Hematopoietic multipotent progenitor cell treated with erythropoietin and hydrocortisone succinate and interleukin-3 and kit ligand, for 17 days (in vitro differentiated cells): ENCODE measurements around the gene ARL10.

ENCODE experiments used
- DNase-seq: peaks from one replicate; pipeline ENCODE4 v3.0.0-alpha.2; 2015; ENCODE audit warnings: low spot score

ARL10 gene

GRCh38 chr5:176365351-176366231 lies at the start of gene ARL10:
Gene ARL10, plus strand, starts transcription at chr5:176365487. Its CDS starts 77 bp downstream, at chr5:176365564.
- DNase-seq = no peak

- no peak for DNase-seq
Measured at GRCh38 chr5:176317534-176318374, 47.5 kb upstream of the ARL10 start.

GRCh38 chr5:176319827-176320554 lies 45.3 kb upstream of the ARL10 start:
- DNase-seq = no peak

GRCh38 chr5:176320577-176320976 lies 44.7 kb upstream of the ARL10 start:
- DNase-seq = no peak

- DNase-seq = no peak
Measured at GRCh38 chr5:176334031-176334770, 31.1 kb upstream of the ARL10 start.

- no peak for DNase-seq
Measured at GRCh38 chr5:176337913-176338312, 27.4 kb upstream of the ARL10 start.

- DNase-seq = no peak
Measured at GRCh38 chr5:176339304-176339703, 26.0 kb upstream of the ARL10 start.

- peak; percentile 21 for DNase-seq
Measured at GRCh38 chr5:176341325-176342157, 23.7 kb upstream of the ARL10 start.

GRCh38 chr5:176342158-176342483 lies 23.2 kb upstream of the ARL10 start:
- no peak for DNase-seq

DNA sequence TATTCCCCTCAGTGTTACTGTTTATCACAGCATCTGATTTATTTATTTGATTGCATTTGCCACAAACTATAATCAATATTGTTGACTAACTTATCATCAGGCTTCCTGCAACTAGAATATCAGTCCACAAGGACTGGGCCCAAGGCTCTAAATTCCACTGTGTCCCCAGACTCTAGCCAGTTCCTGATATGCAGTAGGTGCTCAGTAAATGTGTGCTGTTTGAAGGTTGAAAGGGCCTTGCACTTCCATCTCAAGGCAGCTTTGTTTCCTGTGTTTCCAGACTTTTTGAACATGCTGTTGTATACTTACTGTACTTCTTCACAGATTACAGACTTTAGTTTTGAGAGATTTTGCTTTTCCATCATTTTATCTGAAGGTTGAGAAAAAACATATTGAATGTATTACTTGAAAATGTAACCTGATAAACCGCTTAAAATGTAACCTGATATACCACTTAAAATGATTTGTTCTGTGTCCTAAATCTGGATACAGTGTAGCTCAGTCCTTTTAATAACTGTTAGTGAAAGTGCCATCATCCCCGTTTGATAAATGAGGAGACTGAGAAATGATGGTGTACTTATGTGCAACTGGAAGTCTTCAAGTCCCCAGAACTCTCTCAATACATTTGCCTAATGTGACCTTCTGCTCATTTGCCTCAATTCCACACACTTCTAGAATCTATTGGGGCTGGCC lies 22.4 kb upstream of the ARL10 start:
- DNase-seq = no peak

DNA sequence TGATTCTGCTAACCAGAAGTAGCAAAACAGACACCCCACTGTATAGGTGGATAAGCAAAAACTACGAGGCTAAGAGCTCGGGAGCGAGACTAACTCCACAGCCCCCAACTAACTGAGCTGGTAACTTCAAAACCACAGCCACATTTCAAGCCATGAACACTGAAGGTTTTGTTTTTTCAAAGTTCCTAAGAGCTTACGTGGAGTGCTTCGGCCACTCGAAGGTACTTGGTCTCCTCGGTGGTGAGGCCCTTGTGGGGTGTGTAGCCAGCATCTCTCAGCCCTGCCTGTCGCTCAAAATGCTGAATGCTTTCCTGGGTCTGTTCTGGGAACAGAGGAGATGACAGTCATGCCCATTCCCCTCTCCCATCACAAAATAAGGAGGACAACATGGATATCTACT lies 14.9 kb upstream of the ARL10 start:
- DNase-seq = no peak

GRCh38 chr5:176352116-176352878 lies 13.0 kb upstream of the ARL10 start:
- no peak for DNase-seq

GRCh38 chr5:176353533-176353932 lies 11.8 kb upstream of the ARL10 start:
- DNase-seq = no peak

DNA sequence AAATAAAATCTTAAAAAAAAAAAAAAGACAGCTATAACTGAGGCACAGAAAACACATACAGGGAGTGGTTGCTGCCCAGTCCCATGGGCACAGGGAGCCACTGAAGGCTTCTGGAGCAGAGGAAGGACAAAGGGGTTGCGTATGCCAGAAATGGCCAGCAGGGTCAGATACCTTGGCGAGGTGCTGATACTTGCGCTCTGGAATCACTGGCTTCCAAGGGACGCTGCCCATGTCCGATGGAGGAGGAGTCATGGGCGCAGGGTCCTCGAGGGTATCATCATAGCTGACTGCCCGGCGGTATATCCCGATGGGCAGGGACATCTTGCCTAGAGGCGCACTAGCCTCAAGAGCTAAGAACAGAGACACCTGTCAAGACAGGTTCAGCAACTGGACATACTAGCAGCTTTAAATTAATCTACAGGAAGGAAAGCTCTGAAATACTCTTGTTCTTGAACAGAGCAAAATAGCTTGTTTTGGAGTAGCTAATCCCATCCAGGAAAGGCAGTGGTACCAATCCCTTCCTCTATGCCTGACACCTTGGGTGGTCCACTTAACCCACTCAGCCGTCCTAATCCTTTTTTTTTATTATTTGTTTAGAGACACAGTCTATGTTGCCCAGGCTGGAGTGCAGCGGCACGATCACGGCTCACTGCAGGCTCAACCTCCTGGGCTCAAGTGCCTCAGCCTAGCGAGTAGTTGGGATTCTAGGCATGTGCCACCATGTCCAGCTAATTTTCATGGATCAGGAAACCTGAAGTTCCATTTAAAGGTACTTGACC lies 9.7 kb upstream of the ARL10 start:
- DNase-seq = no peak

DNA sequence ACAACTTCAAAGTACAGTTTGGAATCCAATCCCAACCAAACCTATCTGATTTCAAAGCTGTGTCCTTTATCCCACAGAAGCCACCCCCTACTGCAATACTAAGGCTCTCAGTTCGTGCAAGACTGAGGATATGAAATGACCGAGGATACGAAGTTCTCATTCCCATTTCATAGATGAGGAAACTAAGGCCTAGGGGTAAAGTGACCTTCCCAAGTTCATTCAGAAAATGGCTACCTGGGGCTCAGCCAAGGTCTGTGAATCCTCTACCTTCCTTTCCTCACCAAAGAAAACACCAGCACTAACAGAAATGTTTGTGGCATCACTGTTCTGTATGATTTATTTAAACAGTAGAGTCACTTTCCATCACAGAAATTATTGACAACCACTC lies 9.1 kb upstream of the ARL10 start:
- DNase-seq = no peak

DNA sequence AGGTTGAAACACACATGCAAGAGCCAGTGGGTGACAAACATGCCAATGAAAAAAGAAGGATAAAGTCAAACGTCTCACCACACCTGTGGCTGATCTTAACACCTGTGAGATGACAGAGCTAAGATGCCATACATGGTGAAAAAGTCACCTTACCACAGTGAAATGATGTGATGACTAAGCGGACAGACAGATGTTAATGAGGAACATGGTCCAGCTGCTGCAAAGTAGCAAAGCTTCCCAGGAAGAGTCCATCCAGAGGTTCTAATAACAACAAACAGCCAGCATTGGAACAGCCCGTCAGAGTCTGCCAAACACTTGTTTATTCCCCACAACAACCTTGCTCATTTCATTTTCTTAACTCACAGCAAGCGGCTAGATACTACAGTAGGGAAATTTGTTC lies 5.6 kb upstream of the ARL10 start:
- DNase-seq = no peak

DNA sequence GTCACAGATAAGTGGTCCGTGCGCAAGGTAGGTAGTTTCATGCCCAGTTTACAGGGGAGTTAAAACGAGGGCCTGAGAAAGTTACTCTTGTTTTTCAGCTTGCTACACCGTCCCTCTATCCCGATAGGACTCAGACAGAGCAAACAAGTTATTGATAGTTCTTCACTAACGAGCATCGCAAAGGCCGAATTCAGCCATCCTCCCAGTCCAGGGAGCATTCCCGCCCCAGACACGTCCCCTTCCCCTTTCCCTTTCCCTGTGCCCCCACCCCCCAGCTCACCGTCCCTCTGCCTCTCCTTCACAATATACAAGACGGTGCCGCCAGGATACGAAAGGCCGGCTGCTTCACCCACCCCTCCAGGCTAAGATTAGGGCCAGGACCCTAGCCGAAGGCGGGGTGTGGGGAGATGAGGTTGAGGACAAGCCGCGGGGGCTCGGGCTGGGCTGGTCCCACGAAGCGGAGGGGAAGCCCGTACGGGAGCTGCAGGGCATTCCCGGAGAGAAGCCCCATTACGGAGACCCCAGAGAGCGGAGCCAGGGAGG lies 4.3 kb upstream of the ARL10 start:
- DNase-seq = no peak

DNA sequence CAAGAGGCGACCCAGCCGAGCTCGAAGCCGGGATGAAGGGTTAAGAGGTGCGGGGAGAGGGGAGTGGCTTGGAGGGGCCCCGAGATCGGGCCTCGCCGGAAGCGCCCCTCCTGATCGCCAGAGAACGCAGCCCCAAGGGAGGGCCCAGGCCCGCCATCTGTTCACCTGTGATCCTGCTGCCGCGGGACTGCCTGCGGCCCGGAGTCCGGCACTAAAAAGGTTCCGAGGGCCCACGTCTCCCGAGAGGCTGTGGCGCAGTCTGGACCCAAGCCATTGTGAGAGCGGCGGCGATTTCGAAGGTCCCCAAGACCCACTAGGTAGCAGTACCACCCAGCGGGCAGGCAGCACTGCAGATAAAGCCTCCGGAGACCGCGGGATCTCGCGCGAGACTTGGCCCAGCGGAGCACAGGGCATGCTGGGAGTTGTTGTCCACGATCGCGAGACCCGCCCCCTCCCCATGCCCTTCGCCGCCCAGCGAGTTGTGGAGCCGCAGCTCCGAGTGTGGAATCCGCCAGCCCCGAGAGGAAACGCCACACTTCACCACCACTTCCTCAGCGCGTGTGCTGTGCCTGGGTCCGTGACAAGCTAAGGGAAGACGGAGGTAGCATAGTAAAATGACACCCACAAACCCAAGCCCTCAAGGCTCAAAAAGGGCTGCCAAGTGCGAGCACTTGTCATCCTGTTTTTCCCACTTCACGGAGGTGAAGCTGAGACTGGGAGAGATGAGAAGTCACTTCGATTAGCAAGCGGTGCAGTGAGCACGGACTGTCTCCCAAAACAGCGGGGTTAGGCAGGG lies 3.7 kb upstream of the ARL10 start, which contains the start of gene KIAA1191:
KIAA1191 (minus strand) TSS at position 328 of the 796 bp plus-strand sequence. CDS start 2,256 bp downstream, outside the sequence.
- peak; percentile 89 for DNase-seq
